ENCODE results near the gene MDP1.

The MDP1 gene

GRCh38 chr14:24189059-24189375, 26.8 kb downstream of the MDP1 start:
- peak overlapping the region; percentile 94 for H3K4me3 ChIP-seq (ENCODE audit: low read depth, low read length)
- no peaks in the 10 kb centered on the region for H3K4me1 ChIP-seq
- no peaks in the 10 kb centered on the region for H3K27me3 ChIP-seq
- DNase-seq: no peak
- peaks cover 46% of the 10 kb centered on the region for H3K36me3 ChIP-seq
- no peak for TF ChIP-seq CTCF (IDR thresholded peaks at IDR 0.05; ENCODE audit: low read depth, low read length)
- H3K9me3 ChIP-seq: no peaks in the 10 kb centered on the region

GRCh38 chr14:24188251-24189058, 27.4 kb downstream of the MDP1 start, which contains the start of gene IPO4:
IPO4 (minus strand) TSS chr14:24188816; CDS start chr14:24188787, 29 bp downstream.
- H3K36me3 ChIP-seq: peaks cover 49% of the 10 kb centered on the region

GRCh38 chr14:24187539-24187915, 28.3 kb downstream of the MDP1 start:
- no peak for TF ChIP-seq CTCF (IDR thresholded peaks at IDR 0.05; ENCODE audit: low read depth, low read length)
- Histone ChIP-seq H3K36me3 (peaks cover 53% of the 10 kb centered on the region), H3K4me1 (no peaks in the 10 kb centered on the region), H3K9me3 (no peaks in the 10 kb centered on the region), H3K4me3 (ENCODE audit: low read depth, low read length) (peak overlapping the region; percentile 94), H3K27me3 (no peaks in the 10 kb centered on the region)
- DNase-seq: no peak

More at GRCh38 chr14:24188251-24189058, 27.4 kb downstream of the MDP1 start, which contains the start of gene IPO4:
- Histone ChIP-seq H3K4me3 (ENCODE audit: low read depth, low read length) (peak within 1 kb of the TSS; percentile 94), H3K27me3 (no peaks in the 10 kb centered on the region), H3K9me3 (no peaks in the 10 kb centered on the region), H3K4me1 (no peaks in the 10 kb centered on the region)
- DNase-seq: peak; percentile 98
- TF ChIP-seq CTCF (IDR thresholded peaks at IDR 0.05; ENCODE audit: low read depth, low read length): no peak

GRCh38 chr14:24186831-24187538, 28.9 kb downstream of the MDP1 start:
- no peak for DNase-seq
- peak overlapping the region; percentile 94 for H3K4me3 ChIP-seq (ENCODE audit: low read depth, low read length)
- H3K27me3 ChIP-seq: no peaks in the 10 kb centered on the region
- H3K4me1 ChIP-seq: no peaks in the 10 kb centered on the region
- no peaks in the 10 kb centered on the region for H3K9me3 ChIP-seq
- H3K36me3 ChIP-seq: peaks cover 53% of the 10 kb centered on the region
- no peak for TF ChIP-seq CTCF (IDR thresholded peaks at IDR 0.05; ENCODE audit: low read depth, low read length)

GRCh38 chr14:24185741-24186140, 30.1 kb downstream of the MDP1 start:
- peaks cover 64% of the 10 kb centered on the region for H3K36me3 ChIP-seq
- no peak for TF ChIP-seq CTCF (IDR thresholded peaks at IDR 0.05; ENCODE audit: low read depth, low read length)

GRCh38 chr14:24185026-24185425, 30.8 kb downstream of the MDP1 start:
- no peak for TF ChIP-seq CTCF (IDR thresholded peaks at IDR 0.05; ENCODE audit: low read depth, low read length)
- Histone ChIP-seq H3K4me3 (ENCODE audit: low read depth, low read length) (no peak overlapping the region), H3K36me3 (peaks cover 72% of the 10 kb centered on the region), H3K4me1 (no peaks in the 10 kb centered on the region), H3K9me3 (no peaks in the 10 kb centered on the region), H3K27me3 (no peaks in the 10 kb centered on the region)
- no peak for DNase-seq

More at GRCh38 chr14:24185741-24186140, 30.1 kb downstream of the MDP1 start:
- Histone ChIP-seq H3K9me3 (no peaks in the 10 kb centered on the region), H3K4me3 (ENCODE audit: low read depth, low read length) (no peak overlapping the region), H3K4me1 (no peaks in the 10 kb centered on the region), H3K27me3 (no peaks in the 10 kb centered on the region)
- no peak for DNase-seq

Measured in BE2C (cell line).